ENCODE measurements around the gene RPRD2. TPM values are rescaled to one million over a fixed set of nuclear protein-coding genes. Genes with fewer than 3 reads are reported as not detected.

The RPRD2 gene
- total and polyA plus RNA-seq, 2 donors (not counting 1 experiment from before 2014, with no cell fraction given): 16.6 to 49.1 TPM

GRCh38 chr1:150388241-150388640 is 24.3 kb downstream of the RPRD2 start:
- Histone ChIP-seq H3K27me3 (replicated peaks in 1 of 4; ENCODE audit: control extremely low read depth in 1 of 4, control insufficient read depth in 3 of 4, insufficient read depth in 4 of 4, low read length in 3 of 4) (no peaks in the 10 kb centered on the region), H3K4me1 (ENCODE audit: control insufficient read depth in 2 of 2, insufficient read depth in 2 of 2, low read length in 2 of 2) (peaks cover 0 to 3% of the 10 kb centered on the region in 2 donors), H3K4me2 (replicated peaks; ENCODE audit: low read depth, low read length, poor library complexity, severe bottlenecking) (no peak overlapping the region), H3K27ac (ENCODE audit: low read length in 2 of 2) (no peak overlapping the region), H3K36me3 (replicated peaks in 1 of 2; ENCODE audit: control extremely low read depth in 1 of 2, control insufficient read depth in 1 of 2, extremely low read depth in 1 of 2, insufficient read depth in 2 of 2, low read length in 1 of 2) (peaks cover 0 to 11% of the 10 kb centered on the region in 2 experiments), H4K20me1 (ENCODE audit: control insufficient read depth, insufficient read depth, low read length, poor library complexity, severe bottlenecking) (peaks cover 71% of the 10 kb centered on the region), H3K9me3 (ENCODE audit: control extremely low read depth in 1 of 3, control insufficient read depth in 2 of 3, insufficient read depth in 1 of 3, low read length in 2 of 3) (no peaks in the 10 kb centered on the region), H3K4me3 (ENCODE audit: control extremely low read depth in 1 of 5, extremely low read depth in 1 of 5, insufficient read depth in 1 of 5, low read depth in 2 of 5, low read length in 4 of 5) (no peak overlapping the region), H3K9ac (ENCODE audit: low read length) (no peak overlapping the region), H3K79me2 (ENCODE audit: control insufficient read depth, insufficient read depth, low read length) (peaks cover 97% of the 10 kb centered on the region), H2AFZ (ENCODE audit: insufficient read depth, low read depth, low read length, poor library complexity, severe bottlenecking) (no peak overlapping the region)
- POLR2A ChIA-PET: interaction anchor here (0.7 kb wide), 1 partner anchor 25 kb away, joined by 4 read pairs; no protein-coding TSS in a partner anchor
- no peak for DNase-seq
- no CpG with 5 or more reads among the region's 5 CpGs for WGBS (ENCODE audit: insufficient coverage)
- no peaks in the 10 kb centered on the region for H3K9me3 Mint-ChIP-seq (ENCODE audit: insufficient read depth)
- no peak overlapping the region for H3K27ac Mint-ChIP-seq
- ATAC-seq (ENCODE audit: low read depth): no peak
- no peak overlapping the region for H3K4me3 Mint-ChIP-seq
- H3K4me1 Mint-ChIP-seq: peaks cover 40% of the 10 kb centered on the region
- no peaks in the 10 kb centered on the region for H3K27me3 Mint-ChIP-seq
- TF ChIP-seq EZH2 (IDR thresholded peaks at IDR 0.05; ENCODE audit: borderline replicate concordance, insufficient read depth, low read depth, low read length, poor library complexity, severe bottlenecking): no peak
- TF ChIP-seq, protein P1, sequence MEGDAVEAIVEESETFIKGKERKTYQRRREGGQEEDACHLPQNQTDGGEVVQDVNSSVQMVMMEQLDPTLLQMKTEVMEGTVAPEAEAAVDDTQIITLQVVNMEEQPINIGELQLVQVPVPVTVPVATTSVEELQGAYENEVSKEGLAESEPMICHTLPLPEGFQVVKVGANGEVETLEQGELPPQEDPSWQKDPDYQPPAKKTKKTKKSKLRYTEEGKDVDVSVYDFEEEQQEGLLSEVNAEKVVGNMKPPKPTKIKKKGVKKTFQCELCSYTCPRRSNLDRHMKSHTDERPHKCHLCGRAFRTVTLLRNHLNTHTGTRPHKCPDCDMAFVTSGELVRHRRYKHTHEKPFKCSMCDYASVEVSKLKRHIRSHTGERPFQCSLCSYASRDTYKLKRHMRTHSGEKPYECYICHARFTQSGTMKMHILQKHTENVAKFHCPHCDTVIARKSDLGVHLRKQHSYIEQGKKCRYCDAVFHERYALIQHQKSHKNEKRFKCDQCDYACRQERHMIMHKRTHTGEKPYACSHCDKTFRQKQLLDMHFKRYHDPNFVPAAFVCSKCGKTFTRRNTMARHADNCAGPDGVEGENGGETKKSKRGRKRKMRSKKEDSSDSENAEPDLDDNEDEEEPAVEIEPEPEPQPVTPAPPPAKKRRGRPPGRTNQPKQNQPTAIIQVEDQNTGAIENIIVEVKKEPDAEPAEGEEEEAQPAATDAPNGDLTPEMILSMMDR (IDR thresholded peaks at IDR 0.05): no peak
- CTCF ChIA-PET: interaction anchor here (0.7 kb wide), 1 partner anchor 134 kb away, joined by 3 read pairs; no protein-coding TSS in a partner anchor
- intact Hi-C loops (cut with micrococcal nuclease): no loop called here

DNA sequence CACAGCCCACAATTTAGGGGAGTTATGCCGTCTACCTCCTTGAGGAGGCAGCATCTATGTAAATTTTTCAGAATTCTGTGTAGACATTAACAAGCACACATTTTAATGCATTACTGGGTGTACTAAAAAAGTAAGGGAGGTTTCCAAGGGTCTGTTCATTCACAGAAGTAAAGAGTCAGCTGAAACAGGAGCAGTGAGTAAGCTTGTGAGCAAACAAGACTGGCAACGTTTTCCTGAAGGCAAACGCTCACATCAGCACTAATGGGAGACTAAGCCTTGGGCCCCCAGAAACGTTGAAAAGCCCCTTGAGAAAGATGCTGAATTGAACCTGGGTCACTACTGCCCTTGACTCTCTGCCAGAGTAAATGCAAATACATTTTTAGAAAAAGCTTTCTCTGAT is 25.7 kb downstream of the RPRD2 start:
- peaks cover 39% of the 10 kb centered on the region for H3K4me1 Mint-ChIP-seq
- no peak for DNase-seq
- Histone ChIP-seq H3K9ac (ENCODE audit: low read length) (no peak overlapping the region), H3K36me3 (replicated peaks in 1 of 2; ENCODE audit: control extremely low read depth in 1 of 2, control insufficient read depth in 1 of 2, extremely low read depth in 1 of 2, insufficient read depth in 2 of 2, low read length in 1 of 2) (peaks cover 0 to 9% of the 10 kb centered on the region in 2 experiments), H3K79me2 (ENCODE audit: control insufficient read depth, insufficient read depth, low read length) (peaks cover 97% of the 10 kb centered on the region), H3K9me3 (ENCODE audit: control extremely low read depth in 1 of 3, control insufficient read depth in 2 of 3, insufficient read depth in 1 of 3, low read length in 2 of 3) (no peaks in the 10 kb centered on the region), H3K27me3 (replicated peaks in 1 of 4; ENCODE audit: control extremely low read depth in 1 of 4, control insufficient read depth in 3 of 4, insufficient read depth in 4 of 4, low read length in 3 of 4) (no peaks in the 10 kb centered on the region), H3K4me3 (ENCODE audit: control extremely low read depth in 1 of 5, extremely low read depth in 1 of 5, insufficient read depth in 1 of 5, low read depth in 2 of 5, low read length in 4 of 5) (no peak overlapping the region), H2AFZ (ENCODE audit: insufficient read depth, low read depth, low read length, poor library complexity, severe bottlenecking) (no peak overlapping the region), H3K4me2 (replicated peaks; ENCODE audit: low read depth, low read length, poor library complexity, severe bottlenecking) (no peak overlapping the region), H3K4me1 (ENCODE audit: control insufficient read depth in 2 of 2, insufficient read depth in 2 of 2, low read length in 2 of 2) (peaks cover 0 to 3% of the 10 kb centered on the region in 2 donors), H4K20me1 (ENCODE audit: control insufficient read depth, insufficient read depth, low read length, poor library complexity, severe bottlenecking) (peaks cover 69% of the 10 kb centered on the region), H3K27ac (ENCODE audit: low read length in 2 of 2) (no peak overlapping the region)
- ChIA-PET CTCF (interaction anchor here (0.7 kb wide), 1 partner anchor 74 kb away, joined by 3 read pairs; no protein-coding TSS in a partner anchor), POLR2A (no interaction called here)
- no peak for ATAC-seq (ENCODE audit: low read depth)
- TF ChIP-seq, protein P1 (IDR thresholded peaks at IDR 0.05): no peak
- TF ChIP-seq EZH2 (IDR thresholded peaks at IDR 0.05; ENCODE audit: borderline replicate concordance, insufficient read depth, low read depth, low read length, poor library complexity, severe bottlenecking): no peak
- no peak overlapping the region for H3K27ac Mint-ChIP-seq
- H3K9me3 Mint-ChIP-seq (ENCODE audit: insufficient read depth): no peaks in the 10 kb centered on the region
- H3K27me3 Mint-ChIP-seq: no peaks in the 10 kb centered on the region
- no peak overlapping the region for H3K4me3 Mint-ChIP-seq
- 95% methylated on average over 3 of the region's 4 CpGs for WGBS (ENCODE audit: insufficient coverage)
- intact Hi-C loops (cut with micrococcal nuclease): no loop called here
